ENCODE measurements around the gene LUC7L3.

GRCh38 chr17:50672071-50672470 lies 47.3 kb upstream of the LUC7L3 start:
- TF ChIP-seq CTCF (IDR thresholded peaks at IDR 0.05; ENCODE audit: low read length) (no peak), EZH2 (optimal IDR thresholded peaks at IDR 0.05; ENCODE audit: low read depth, low read length) (no peak), EZH2phosphoT487 (IDR thresholded peaks at IDR 0.05; ENCODE audit: low read length) (no peak)

All from MM.1S (cell line).